SK-N-SH treated with all-trans-retinoic acid at 6 μM for 48 hours (cell line): Measurements from ENCODE around the gene KCNG3.

Experiments used
- ATAC-seq: fragments of 200-7000 bp; cut with Tn5 transposase; 3 replicates; pipeline ENCODE4 v1.9.1; 2020; ENCODE audit warnings: mild to moderate bottlenecking, moderate library complexity
- ARNTL ChIP-seq: fragments of 450-650 bp; formaldehyde crosslinking; IDR thresholded peaks from 2 replicates; pipeline ENCODE4 v1.5.0; 2020; ENCODE audit warnings: low read depth, mild to moderate bottlenecking, moderate library complexity, borderline replicate concordance
- BACH2 ChIP-seq: fragments of 250-450 bp; sonication (Bioruptor Pico); IDR thresholded peaks from 2 replicates; pipeline ENCODE4 v1.9.0; 2021; ENCODE audit warnings: mild to moderate bottlenecking, borderline replicate concordance
- CSDC2 ChIP-seq: fragments of 250-450 bp; sonication (Bioruptor Pico); IDR thresholded peaks from 2 replicates; pipeline ENCODE4 v1.5.0; 2020; ENCODE audit warnings: mild to moderate bottlenecking, moderate library complexity
- ESRRG ChIP-seq: fragments of 250-450 bp; sonication (Bioruptor Pico); IDR thresholded peaks from 2 replicates; pipeline ENCODE4 v1.6.1; 2021; ENCODE audit warnings: mild to moderate bottlenecking
- GLIS3 ChIP-seq: fragments of 250-450 bp; sonication (Bioruptor Pico); IDR thresholded peaks from 2 replicates; pipeline ENCODE4 v1.5.0; 2020; ENCODE audit warnings: mild to moderate bottlenecking, moderate library complexity
- ISL1 ChIP-seq: fragments of 250-450 bp; sonication (Bioruptor Pico); IDR thresholded peaks from 2 replicates; pipeline ENCODE4 v2.1.2; 2022; ENCODE audit warnings: mild to moderate bottlenecking, moderate library complexity
- PATZ1 ChIP-seq: fragments of 250-450 bp; sonication (Bioruptor Pico); IDR thresholded peaks from 2 replicates; pipeline ENCODE4 v1.8.0; 2020; ENCODE audit warnings: mild to moderate bottlenecking, moderate library complexity, borderline replicate concordance
- RARB ChIP-seq: fragments of 250-450 bp; sonication (Bioruptor Pico); IDR thresholded peaks from 2 replicates; pipeline ENCODE4 v1.8.0; 2021; ENCODE audit warnings: mild to moderate bottlenecking, moderate library complexity
- SNAI2 ChIP-seq: fragments of 250-450 bp; sonication (Bioruptor Pico); IDR thresholded peaks from 2 replicates; pipeline ENCODE4 v1.5.0; 2020; ENCODE audit warnings: mild to moderate bottlenecking, moderate library complexity
- TCF4 ChIP-seq: fragments of 250-450 bp; sonication (Bioruptor Pico); IDR thresholded peaks from 2 replicates; pipeline ENCODE4 v1.8.0; 2021; ENCODE audit warnings: mild to moderate bottlenecking, moderate library complexity, borderline replicate concordance
- TOX ChIP-seq: fragments of 250-450 bp; sonication (Bioruptor Pico); IDR thresholded peaks from 2 replicates; pipeline ENCODE4 v1.8.0; 2021; ENCODE audit warnings: mild to moderate bottlenecking, moderate library complexity, borderline replicate concordance
- ZC3H10 ChIP-seq: fragments of 250-450 bp; sonication (Bioruptor Pico); IDR thresholded peaks from 2 replicates; pipeline ENCODE4 v1.5.1; 2021; ENCODE audit warnings: mild to moderate bottlenecking, moderate library complexity
- ZFP3 ChIP-seq: fragments of 250-450 bp; sonication (Bioruptor Pico); IDR thresholded peaks from 2 replicates; pipeline ENCODE4 v1.5.0; 2020; ENCODE audit warnings: mild to moderate bottlenecking, moderate library complexity
- ZFP30 ChIP-seq: fragments of 450-650 bp; formaldehyde crosslinking; IDR thresholded peaks from 2 replicates; pipeline ENCODE4 v1.5.0; 2022; ENCODE audit warnings: mild to moderate bottlenecking, moderate library complexity
- ZNF565 ChIP-seq: fragments of 450-650 bp; formaldehyde crosslinking; conservative IDR thresholded peaks from 2 replicates; pipeline ENCODE4 v1.5.0; 2020; ENCODE audit warnings: low read depth, mild to moderate bottlenecking, moderate library complexity
- ZNF70 ChIP-seq: fragments of 450-650 bp; formaldehyde crosslinking; IDR thresholded peaks from 2 replicates; pipeline ENCODE4 v1.5.0; 2020; ENCODE audit warnings: mild to moderate bottlenecking, moderate library complexity
- ZNF8 ChIP-seq: fragments of 450-650 bp; formaldehyde crosslinking; IDR thresholded peaks from 2 replicates; pipeline ENCODE4 v1.5.0; 2020; ENCODE audit warnings: mild to moderate bottlenecking, moderate library complexity
- TF ChIP-seq, protein P1 (sequence below): fragments of 250-450 bp; sonication (Bioruptor Pico); IDR thresholded peaks from 2 replicates; pipeline ENCODE4 v1.5.1; 2020; ENCODE audit warnings: low read depth, mild to moderate bottlenecking, moderate library complexity
- TF ChIP-seq, protein P2 (sequence below): fragments of 250-450 bp; sonication (Bioruptor Pico); IDR thresholded peaks from 2 replicates; pipeline ENCODE4 v1.5.0; 2020; ENCODE audit warnings: mild to moderate bottlenecking, moderate library complexity
- TF ChIP-seq, protein P3 (sequence below): fragments of 250-450 bp; sonication (Bioruptor Pico); IDR thresholded peaks from 2 replicates; pipeline ENCODE4 v1.8.0; 2021; ENCODE audit warnings: low read depth, mild to moderate bottlenecking, moderate library complexity, borderline replicate concordance
- TF ChIP-seq, protein P4 (sequence below): fragments of 250-450 bp; sonication (Bioruptor Pico); IDR thresholded peaks from 2 replicates; pipeline ENCODE4 v1.5.1; 2021; ENCODE audit warnings: mild to moderate bottlenecking, moderate library complexity

Gene KCNG3

DNA sequence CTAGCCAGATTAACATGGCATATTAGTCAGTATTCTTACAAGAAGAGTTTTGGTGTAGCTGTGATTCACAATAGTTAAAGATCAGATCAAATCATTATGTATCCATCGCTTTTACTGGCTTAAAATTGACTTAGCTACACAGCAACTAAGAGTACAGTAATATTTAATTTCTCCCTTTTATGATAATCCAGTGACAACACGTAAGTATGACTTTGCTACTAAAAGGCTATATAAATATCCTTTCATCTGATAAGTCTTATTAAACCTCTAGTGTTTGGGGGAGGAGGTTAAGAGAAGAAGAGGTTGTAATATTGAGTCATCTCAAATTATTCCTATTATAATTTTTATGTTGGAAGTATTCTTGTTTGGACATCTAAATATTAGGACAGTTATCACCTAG, 51.0 kb downstream of the KCNG3 start:
- TF ChIP-seq, protein P1, sequence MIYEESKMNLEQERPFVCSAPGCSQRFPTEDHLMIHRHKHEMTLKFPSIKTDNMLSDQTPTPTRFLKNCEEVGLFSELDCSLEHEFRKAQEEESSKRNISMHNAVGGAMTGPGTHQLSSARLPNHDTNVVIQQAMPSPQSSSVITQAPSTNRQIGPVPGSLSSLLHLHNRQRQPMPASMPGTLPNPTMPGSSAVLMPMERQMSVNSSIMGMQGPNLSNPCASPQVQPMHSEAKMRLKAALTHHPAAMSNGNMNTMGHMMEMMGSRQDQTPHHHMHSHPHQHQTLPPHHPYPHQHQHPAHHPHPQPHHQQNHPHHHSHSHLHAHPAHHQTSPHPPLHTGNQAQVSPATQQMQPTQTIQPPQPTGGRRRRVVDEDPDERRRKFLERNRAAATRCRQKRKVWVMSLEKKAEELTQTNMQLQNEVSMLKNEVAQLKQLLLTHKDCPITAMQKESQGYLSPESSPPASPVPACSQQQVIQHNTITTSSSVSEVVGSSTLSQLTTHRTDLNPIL (CRISPR knock-in tag), result no peak
- TF ChIP-seq ESRRG (CRISPR knock-in tag) (no peak), GLIS3 (CRISPR knock-in tag) (no peak), BACH2 (no peak), ZFP30 (CRISPR knock-in tag) (no peak), ZNF565 (CRISPR knock-in tag) (no peak), ISL1 (CRISPR knock-in tag) (no peak), TCF4 (no peak), ZNF70 (CRISPR knock-in tag) (no peak), CSDC2 (CRISPR knock-in tag) (no peak), TOX (no peak), ZC3H10 (CRISPR knock-in tag) (no peak), PATZ1 (CRISPR knock-in tag) (no peak), ZFP3 (CRISPR knock-in tag) (no peak)
- TF ChIP-seq, protein P2, sequence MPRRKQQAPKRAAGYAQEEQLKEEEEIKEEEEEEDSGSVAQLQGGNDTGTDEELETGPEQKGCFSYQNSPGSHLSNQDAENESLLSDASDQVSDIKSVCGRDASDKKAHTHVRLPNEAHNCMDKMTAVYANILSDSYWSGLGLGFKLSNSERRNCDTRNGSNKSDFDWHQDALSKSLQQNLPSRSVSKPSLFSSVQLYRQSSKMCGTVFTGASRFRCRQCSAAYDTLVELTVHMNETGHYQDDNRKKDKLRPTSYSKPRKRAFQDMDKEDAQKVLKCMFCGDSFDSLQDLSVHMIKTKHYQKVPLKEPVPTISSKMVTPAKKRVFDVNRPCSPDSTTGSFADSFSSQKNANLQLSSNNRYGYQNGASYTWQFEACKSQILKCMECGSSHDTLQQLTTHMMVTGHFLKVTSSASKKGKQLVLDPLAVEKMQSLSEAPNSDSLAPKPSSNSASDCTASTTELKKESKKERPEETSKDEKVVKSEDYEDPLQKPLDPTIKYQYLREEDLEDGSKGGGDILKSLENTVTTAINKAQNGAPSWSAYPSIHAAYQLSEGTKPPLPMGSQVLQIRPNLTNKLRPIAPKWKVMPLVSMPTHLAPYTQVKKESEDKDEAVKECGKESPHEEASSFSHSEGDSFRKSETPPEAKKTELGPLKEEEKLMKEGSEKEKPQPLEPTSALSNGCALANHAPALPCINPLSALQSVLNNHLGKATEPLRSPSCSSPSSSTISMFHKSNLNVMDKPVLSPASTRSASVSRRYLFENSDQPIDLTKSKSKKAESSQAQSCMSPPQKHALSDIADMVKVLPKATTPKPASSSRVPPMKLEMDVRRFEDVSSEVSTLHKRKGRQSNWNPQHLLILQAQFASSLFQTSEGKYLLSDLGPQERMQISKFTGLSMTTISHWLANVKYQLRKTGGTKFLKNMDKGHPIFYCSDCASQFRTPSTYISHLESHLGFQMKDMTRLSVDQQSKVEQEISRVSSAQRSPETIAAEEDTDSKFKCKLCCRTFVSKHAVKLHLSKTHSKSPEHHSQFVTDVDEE (CRISPR knock-in tag), result no peak
- TF ChIP-seq, protein P3, sequence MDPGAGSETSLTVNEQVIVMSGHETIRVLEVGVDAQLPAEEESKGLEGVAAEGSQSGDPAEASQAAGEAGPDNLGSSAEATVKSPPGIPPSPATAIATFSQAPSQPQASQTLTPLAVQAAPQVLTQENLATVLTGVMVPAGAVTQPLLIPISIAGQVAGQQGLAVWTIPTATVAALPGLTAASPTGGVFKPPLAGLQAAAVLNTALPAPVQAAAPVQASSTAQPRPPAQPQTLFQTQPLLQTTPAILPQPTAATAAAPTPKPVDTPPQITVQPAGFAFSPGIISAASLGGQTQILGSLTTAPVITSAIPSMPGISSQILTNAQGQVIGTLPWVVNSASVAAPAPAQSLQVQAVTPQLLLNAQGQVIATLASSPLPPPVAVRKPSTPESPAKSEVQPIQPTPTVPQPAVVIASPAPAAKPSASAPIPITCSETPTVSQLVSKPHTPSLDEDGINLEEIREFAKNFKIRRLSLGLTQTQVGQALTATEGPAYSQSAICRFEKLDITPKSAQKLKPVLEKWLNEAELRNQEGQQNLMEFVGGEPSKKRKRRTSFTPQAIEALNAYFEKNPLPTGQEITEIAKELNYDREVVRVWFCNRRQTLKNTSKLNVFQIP (CRISPR knock-in tag), result no peak
- no peak for ATAC-seq

DNA sequence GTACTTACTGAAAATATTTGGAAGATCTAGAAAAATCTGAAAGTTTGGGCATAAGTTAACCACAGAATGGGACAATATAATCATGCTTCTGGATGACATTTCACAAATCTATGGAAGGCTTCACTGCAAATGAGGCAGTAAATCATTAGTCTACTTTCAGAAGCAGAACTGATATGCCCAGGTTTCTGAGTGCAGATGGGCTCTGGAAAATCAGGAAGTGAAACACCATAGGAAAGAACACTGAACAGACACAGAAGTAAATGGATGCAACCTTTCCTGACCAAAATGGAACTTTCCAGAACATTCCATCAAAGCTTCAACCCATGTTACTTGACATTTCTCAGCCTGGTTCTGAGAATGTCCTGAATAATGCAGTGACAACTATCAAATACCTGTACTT, 55.1 kb downstream of the KCNG3 start:
- ATAC-seq, result no peak
- TF ChIP-seq RARB (CRISPR knock-in tag) (no peak), ZFP30 (CRISPR knock-in tag) (no peak), SNAI2 (CRISPR knock-in tag) (no peak), GLIS3 (CRISPR knock-in tag) (no peak), ZNF8 (CRISPR knock-in tag) (no peak), TCF4 (no peak), TOX (no peak), ZNF70 (CRISPR knock-in tag) (no peak)
- TF ChIP-seq, protein P2 (CRISPR knock-in tag), result no peak
- TF ChIP-seq, all 23 proteins: peak for 0

GRCh38 chr2:42436370-42436769, 57.4 kb downstream of the KCNG3 start:
- ATAC-seq, result no peak
- TF ChIP-seq RARB (CRISPR knock-in tag) (no peak), TOX (no peak), ARNTL (no peak), ZC3H10 (CRISPR knock-in tag) (no peak), ZNF70 (CRISPR knock-in tag) (no peak), GLIS3 (CRISPR knock-in tag) (no peak), ZFP3 (CRISPR knock-in tag) (no peak), ZFP30 (CRISPR knock-in tag) (no peak)
- TF ChIP-seq, protein P4, sequence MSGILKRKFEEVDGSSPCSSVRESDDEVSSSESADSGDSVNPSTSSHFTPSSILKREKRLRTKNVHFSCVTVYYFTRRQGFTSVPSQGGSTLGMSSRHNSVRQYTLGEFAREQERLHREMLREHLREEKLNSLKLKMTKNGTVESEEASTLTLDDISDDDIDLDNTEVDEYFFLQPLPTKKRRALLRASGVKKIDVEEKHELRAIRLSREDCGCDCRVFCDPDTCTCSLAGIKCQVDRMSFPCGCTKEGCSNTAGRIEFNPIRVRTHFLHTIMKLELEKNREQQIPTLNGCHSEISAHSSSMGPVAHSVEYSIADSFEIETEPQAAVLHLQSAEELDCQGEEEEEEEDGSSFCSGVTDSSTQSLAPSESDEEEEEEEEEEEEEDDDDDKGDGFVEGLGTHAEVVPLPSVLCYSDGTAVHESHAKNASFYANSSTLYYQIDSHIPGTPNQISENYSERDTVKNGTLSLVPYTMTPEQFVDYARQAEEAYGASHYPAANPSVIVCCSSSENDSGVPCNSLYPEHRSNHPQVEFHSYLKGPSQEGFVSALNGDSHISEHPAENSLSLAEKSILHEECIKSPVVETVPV (CRISPR knock-in tag), result no peak
- TF ChIP-seq, protein P3 (CRISPR knock-in tag), result no peak
- TF ChIP-seq, protein P2 (CRISPR knock-in tag), result no peak
